HEK293 (cell line): Measurements from ENCODE around the gene NAV3.

Experiments
- CTCF ChIA-PET: fragments of 350-600 bp; formaldehyde crosslinking; extraction: SDS; loops from one replicate; lab custom pipeline; 2021; ENCODE audit warnings: antibody characterized with exemption; lab: Yijun Ruan, JAX
- POLR2A ChIA-PET: fragments of 300-600 bp; formaldehyde crosslinking; extraction: SDS; loops from one replicate; lab custom pipeline; 2020; ENCODE audit warnings: antibody characterized with exemption, inconsistent platforms; lab: Yijun Ruan, JAX
- H3K27ac ChIP-seq: fragments of 200-500 bp; sonication (Bioruptor generic); 2 replicates; pipeline ENCODE4 v1.5.1; 2014; ENCODE audit warnings: low read depth, low read length, control low read depth, inconsistent platforms; ENCODE audit errors: extremely low read depth
- H3K36me3 ChIP-seq, 2 experiments: fragments of 200-500 bp in 1 of 2; sonication (Bioruptor generic) in 1 of 2; 1 replicate in 1 of 2; 2 replicates in 1 of 2; pipeline ENCODE4 v1.5.1; 2014 to 2017; ENCODE audit warnings: inconsistent platforms in 2 of 2, low read length in 2 of 2; ENCODE audit not compliant: control insufficient read depth in 2 of 2, insufficient read depth in 1 of 2
- H3K4me1 ChIP-seq: fragments of 200-500 bp; sonication (Bioruptor generic); 2 replicates; pipeline ENCODE4 v1.5.1; 2014; ENCODE audit warnings: mild to moderate bottlenecking, low read length, inconsistent platforms; ENCODE audit not compliant: control insufficient read depth, insufficient read depth
- H3K4me3 ChIP-seq: 2 replicates; pipeline ENCODE4 v1.5.1; 2011; ENCODE audit warnings: low read depth, mild to moderate bottlenecking, control low read depth, low read length, moderate library complexity
- H3K9me3 ChIP-seq: fragments of 200-500 bp; sonication (Bioruptor generic); 2 replicates; pipeline ENCODE4 v1.5.1; 2014; ENCODE audit warnings: low read depth, low read length, inconsistent platforms; ENCODE audit not compliant: control insufficient read depth, insufficient read depth
- KLF10 ChIP-seq: fragments of 450-650 bp; IDR thresholded peaks from 2 replicates; pipeline ENCODE4 v1.5.1; 2018; ENCODE audit warnings: missing biosample characterization, mild to moderate bottlenecking, missing genetic modification characterization
- OSR2 ChIP-seq: fragments of 450-650 bp; formaldehyde crosslinking; IDR thresholded peaks from 2 replicates; pipeline ENCODE4 v1.5.1; 2016; ENCODE audit warnings: missing biosample characterization, missing genetic modification characterization
- PRDM1 ChIP-seq: fragments of 450-650 bp; formaldehyde crosslinking; IDR thresholded peaks from 2 replicates; pipeline ENCODE4; 2016; ENCODE audit warnings: missing biosample characterization, missing genetic modification characterization
- ZFP3 ChIP-seq: fragments of 450-650 bp; formaldehyde crosslinking; IDR thresholded peaks from 2 replicates; pipeline ENCODE4 v1.5.1; 2016; ENCODE audit warnings: low read depth, missing biosample characterization, missing genetic modification characterization
- ZNF114 ChIP-seq: fragments of 450-650 bp; formaldehyde crosslinking; IDR thresholded peaks from 2 replicates; pipeline ENCODE4 v1.5.0; 2017; ENCODE audit warnings: missing biosample characterization, missing genetic modification characterization
- ZNF121 ChIP-seq: fragments of 450-650 bp; formaldehyde crosslinking; IDR thresholded peaks from 2 replicates; pipeline ENCODE4 v1.5.1; 2016; ENCODE audit warnings: missing biosample characterization, missing genetic modification characterization
- ZNF214 ChIP-seq: fragments of 450-650 bp; formaldehyde crosslinking; IDR thresholded peaks from 2 replicates; pipeline ENCODE4 v1.5.1; 2017; ENCODE audit warnings: missing biosample characterization, mild to moderate bottlenecking, missing genetic modification characterization, borderline replicate concordance
- ZNF239 ChIP-seq: fragments of 450-650 bp; formaldehyde crosslinking; IDR thresholded peaks from 2 replicates; pipeline ENCODE4 v1.5.1; 2016; ENCODE audit warnings: missing biosample characterization, missing genetic modification characterization
- ZNF311 ChIP-seq: fragments of 450-650 bp; formaldehyde crosslinking; IDR thresholded peaks from 2 replicates; pipeline ENCODE4 v1.5.1; 2017; ENCODE audit warnings: missing biosample characterization, missing genetic modification characterization, borderline replicate concordance
- ZNF335 ChIP-seq: fragments of 450-650 bp; formaldehyde crosslinking; conservative IDR thresholded peaks from 2 replicates; pipeline ENCODE4 v1.5.1; 2016; ENCODE audit warnings: missing biosample characterization, missing genetic modification characterization
- ZNF426 ChIP-seq: fragments of 450-650 bp; formaldehyde crosslinking; IDR thresholded peaks from 2 replicates; pipeline ENCODE4 v1.5.1; 2017; ENCODE audit warnings: missing biosample characterization, missing genetic modification characterization, mild to moderate bottlenecking, inconsistent platforms, moderate library complexity
- ZNF558 ChIP-seq: fragments of 450-650 bp; formaldehyde crosslinking; IDR thresholded peaks from 2 replicates; pipeline ENCODE4 v1.5.1; 2016; ENCODE audit warnings: missing biosample characterization, missing genetic modification characterization
- ZNF623 ChIP-seq: fragments of 450-650 bp; formaldehyde crosslinking; IDR thresholded peaks from 2 replicates; pipeline ENCODE4 v1.5.1; 2016; ENCODE audit warnings: missing biosample characterization, missing genetic modification characterization
- ZNF792 ChIP-seq: fragments of 450-650 bp; formaldehyde crosslinking; IDR thresholded peaks from 2 replicates; pipeline ENCODE4 v1.5.1; 2016; ENCODE audit warnings: missing biosample characterization, missing genetic modification characterization
- TF ChIP-seq, protein P1 (sequence below): fragments of 450-650 bp; formaldehyde crosslinking; IDR thresholded peaks from 2 replicates; pipeline ENCODE4 v1.5.1; 2016; ENCODE audit warnings: missing biosample characterization, missing genetic modification characterization
- TF ChIP-seq, protein P2 (sequence below): fragments of 450-650 bp; formaldehyde crosslinking; IDR thresholded peaks from 2 replicates; pipeline ENCODE4 v1.5.1; 2016; ENCODE audit warnings: missing biosample characterization, missing genetic modification characterization, low read depth
- TF ChIP-seq, protein P3 (sequence below): fragments of 450-650 bp; formaldehyde crosslinking; IDR thresholded peaks from 2 replicates; pipeline ENCODE4 v1.5.1; 2017; ENCODE audit warnings: missing biosample characterization, missing genetic modification characterization
- TF ChIP-seq, protein P4 (sequence below): fragments of 450-650 bp; formaldehyde crosslinking; IDR thresholded peaks from 2 replicates; pipeline ENCODE4 v1.5.1; 2016; ENCODE audit warnings: missing biosample characterization, missing genetic modification characterization
- TF ChIP-seq, protein P5 (sequence below): fragments of 450-650 bp; formaldehyde crosslinking; IDR thresholded peaks from 2 replicates; pipeline ENCODE4 v1.5.1; 2016; ENCODE audit warnings: missing biosample characterization, missing genetic modification characterization

The NAV3 gene

DNA sequence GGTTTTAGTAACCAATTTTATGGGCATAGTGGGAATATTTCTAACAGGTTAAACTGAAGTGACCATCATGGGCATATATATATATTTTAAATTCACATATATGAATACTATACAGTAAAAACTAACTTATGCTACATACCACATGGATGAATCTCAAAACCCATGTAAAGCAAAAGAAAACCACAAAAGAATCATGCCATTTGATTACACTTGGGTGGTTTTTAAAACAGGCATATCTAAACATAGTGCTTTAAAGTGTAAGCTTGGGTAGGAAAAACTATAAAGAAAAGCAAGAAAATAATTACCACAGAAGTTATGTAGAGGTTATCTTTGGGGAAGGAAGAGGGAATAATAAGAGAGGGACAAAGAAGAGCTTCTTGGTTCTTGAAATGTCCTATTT is 326.1 kb downstream of the NAV3 start:
- CTCF ChIA-PET: interaction anchor here (0.7 kb wide), 2 partner anchors 10 to 31 kb away, joined by 3 to 4 read pairs; no protein-coding TSS in a partner anchor
- Histone ChIP-seq H3K27ac (no peak overlapping the region), H3K9me3 (no peaks in the 10 kb centered on the region)
- POLR2A ChIA-PET: no interaction called here
- TF ChIP-seq, protein P1, sequence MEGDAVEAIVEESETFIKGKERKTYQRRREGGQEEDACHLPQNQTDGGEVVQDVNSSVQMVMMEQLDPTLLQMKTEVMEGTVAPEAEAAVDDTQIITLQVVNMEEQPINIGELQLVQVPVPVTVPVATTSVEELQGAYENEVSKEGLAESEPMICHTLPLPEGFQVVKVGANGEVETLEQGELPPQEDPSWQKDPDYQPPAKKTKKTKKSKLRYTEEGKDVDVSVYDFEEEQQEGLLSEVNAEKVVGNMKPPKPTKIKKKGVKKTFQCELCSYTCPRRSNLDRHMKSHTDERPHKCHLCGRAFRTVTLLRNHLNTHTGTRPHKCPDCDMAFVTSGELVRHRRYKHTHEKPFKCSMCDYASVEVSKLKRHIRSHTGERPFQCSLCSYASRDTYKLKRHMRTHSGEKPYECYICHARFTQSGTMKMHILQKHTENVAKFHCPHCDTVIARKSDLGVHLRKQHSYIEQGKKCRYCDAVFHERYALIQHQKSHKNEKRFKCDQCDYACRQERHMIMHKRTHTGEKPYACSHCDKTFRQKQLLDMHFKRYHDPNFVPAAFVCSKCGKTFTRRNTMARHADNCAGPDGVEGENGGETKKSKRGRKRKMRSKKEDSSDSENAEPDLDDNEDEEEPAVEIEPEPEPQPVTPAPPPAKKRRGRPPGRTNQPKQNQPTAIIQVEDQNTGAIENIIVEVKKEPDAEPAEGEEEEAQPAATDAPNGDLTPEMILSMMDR (tag by site-specific recombination): no peak
- TF ChIP-seq ZNF311: no peak
- TF ChIP-seq ZNF114 (tag by site-specific recombination): no peak
- no peak for TF ChIP-seq ZNF214 (tag by site-specific recombination)
- TF ChIP-seq, protein P2, sequence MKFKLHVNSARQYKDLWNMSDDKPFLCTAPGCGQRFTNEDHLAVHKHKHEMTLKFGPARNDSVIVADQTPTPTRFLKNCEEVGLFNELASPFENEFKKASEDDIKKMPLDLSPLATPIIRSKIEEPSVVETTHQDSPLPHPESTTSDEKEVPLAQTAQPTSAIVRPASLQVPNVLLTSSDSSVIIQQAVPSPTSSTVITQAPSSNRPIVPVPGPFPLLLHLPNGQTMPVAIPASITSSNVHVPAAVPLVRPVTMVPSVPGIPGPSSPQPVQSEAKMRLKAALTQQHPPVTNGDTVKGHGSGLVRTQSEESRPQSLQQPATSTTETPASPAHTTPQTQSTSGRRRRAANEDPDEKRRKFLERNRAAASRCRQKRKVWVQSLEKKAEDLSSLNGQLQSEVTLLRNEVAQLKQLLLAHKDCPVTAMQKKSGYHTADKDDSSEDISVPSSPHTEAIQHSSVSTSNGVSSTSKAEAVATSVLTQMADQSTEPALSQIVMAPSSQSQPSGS (tag by site-specific recombination): no peak
- TF ChIP-seq, protein P3, sequence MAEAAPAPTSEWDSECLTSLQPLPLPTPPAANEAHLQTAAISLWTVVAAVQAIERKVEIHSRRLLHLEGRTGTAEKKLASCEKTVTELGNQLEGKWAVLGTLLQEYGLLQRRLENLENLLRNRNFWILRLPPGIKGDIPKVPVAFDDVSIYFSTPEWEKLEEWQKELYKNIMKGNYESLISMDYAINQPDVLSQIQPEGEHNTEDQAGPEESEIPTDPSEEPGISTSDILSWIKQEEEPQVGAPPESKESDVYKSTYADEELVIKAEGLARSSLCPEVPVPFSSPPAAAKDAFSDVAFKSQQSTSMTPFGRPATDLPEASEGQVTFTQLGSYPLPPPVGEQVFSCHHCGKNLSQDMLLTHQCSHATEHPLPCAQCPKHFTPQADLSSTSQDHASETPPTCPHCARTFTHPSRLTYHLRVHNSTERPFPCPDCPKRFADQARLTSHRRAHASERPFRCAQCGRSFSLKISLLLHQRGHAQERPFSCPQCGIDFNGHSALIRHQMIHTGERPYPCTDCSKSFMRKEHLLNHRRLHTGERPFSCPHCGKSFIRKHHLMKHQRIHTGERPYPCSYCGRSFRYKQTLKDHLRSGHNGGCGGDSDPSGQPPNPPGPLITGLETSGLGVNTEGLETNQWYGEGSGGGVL: no peak
- no peak for TF ChIP-seq ZNF558
- TF ChIP-seq ZFP3: no peak
- TF ChIP-seq ZNF426: no peak
- no peak for TF ChIP-seq ZNF623
- TF ChIP-seq ZNF792 (tag by site-specific recombination): no peak
- TF ChIP-seq ZNF239 (tag by site-specific recombination): no peak
- TF ChIP-seq, protein P4, sequence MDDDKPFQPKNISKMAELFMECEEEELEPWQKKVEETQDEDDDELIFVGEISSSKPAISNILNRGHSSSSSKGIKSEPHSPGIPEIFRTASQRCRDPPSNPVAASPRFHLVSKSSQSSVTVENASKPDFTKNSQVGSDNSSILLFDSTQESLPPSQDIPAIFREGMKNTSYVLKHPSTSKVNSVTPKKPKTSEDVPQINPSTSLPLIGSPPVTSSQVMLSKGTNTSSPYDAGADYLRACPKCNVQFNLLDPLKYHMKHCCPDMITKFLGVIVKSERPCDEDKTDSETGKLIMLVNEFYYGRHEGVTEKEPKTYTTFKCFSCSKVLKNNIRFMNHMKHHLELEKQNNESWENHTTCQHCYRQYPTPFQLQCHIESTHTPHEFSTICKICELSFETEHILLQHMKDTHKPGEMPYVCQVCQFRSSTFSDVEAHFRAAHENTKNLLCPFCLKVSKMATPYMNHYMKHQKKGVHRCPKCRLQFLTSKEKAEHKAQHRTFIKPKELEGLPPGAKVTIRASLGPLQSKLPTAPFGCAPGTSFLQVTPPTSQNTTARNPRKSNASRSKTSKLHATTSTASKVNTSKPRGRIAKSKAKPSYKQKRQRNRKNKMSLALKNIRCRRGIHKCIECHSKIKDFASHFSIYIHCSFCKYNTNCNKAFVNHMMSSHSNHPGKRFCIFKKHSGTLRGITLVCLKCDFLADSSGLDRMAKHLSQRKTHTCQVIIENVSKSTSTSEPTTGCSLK (tag by site-specific recombination): no peak
- no peak for TF ChIP-seq ZNF121 (tag by site-specific recombination)
- TF ChIP-seq PRDM1 (tag by site-specific recombination): no peak
- TF ChIP-seq, protein P5, sequence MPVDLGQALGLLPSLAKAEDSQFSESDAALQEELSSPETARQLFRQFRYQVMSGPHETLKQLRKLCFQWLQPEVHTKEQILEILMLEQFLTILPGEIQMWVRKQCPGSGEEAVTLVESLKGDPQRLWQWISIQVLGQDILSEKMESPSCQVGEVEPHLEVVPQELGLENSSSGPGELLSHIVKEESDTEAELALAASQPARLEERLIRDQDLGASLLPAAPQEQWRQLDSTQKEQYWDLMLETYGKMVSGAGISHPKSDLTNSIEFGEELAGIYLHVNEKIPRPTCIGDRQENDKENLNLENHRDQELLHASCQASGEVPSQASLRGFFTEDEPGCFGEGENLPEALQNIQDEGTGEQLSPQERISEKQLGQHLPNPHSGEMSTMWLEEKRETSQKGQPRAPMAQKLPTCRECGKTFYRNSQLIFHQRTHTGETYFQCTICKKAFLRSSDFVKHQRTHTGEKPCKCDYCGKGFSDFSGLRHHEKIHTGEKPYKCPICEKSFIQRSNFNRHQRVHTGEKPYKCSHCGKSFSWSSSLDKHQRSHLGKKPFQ: no peak
- TF ChIP-seq ZNF335 (tag by site-specific recombination): no peak
- no peak for TF ChIP-seq KLF10 (tag by site-specific recombination)
- no peak for TF ChIP-seq OSR2 (tag by site-specific recombination)
- TF ChIP-seq, all 188 proteins: peak for 0
- no peak overlapping the region for H3K4me3 ChIP-seq
- no peaks in the 10 kb centered on the region for H3K4me1 ChIP-seq
- H3K36me3 ChIP-seq: no peaks in the 10 kb centered on the region
